NCI-H1930 (cell line): ENCODE data around the gene UGT1A4.
"Not testable (repeated sequence)": the region's sequence is repeated elsewhere in the genome, so short reads cannot be mapped to it uniquely, and the experiment has no call there.

ENCODE experiments used
- DNase-seq, 2 experiments: peaks; one replicate each; lab custom pipeline; 2025; lab: John Stamatoyannopoulos, UW

Gene UGT1A4

GRCh38 chr2:233750689-233751088 is 32.2 kb downstream of the UGT1A4 start:
- not testable (repeated sequence) for DNase-seq

GRCh38 chr2:233751212-233752009 is 32.9 kb downstream of the UGT1A4 start:
- not testable (repeated sequence) for DNase-seq

- DNase-seq = no peak
Observed at GRCh38 chr2:233754872-233755611, 36.5 kb downstream of the UGT1A4 start.

GRCh38 chr2:233756429-233757081 is 38.0 kb downstream of the UGT1A4 start:
- no peak for DNase-seq

GRCh38 chr2:233758141-233758540 is 39.6 kb downstream of the UGT1A4 start:
- DNase-seq = no peak

GRCh38 chr2:233758849-233759248 is 40.3 kb downstream of the UGT1A4 start:
- no peak for DNase-seq

GRCh38 chr2:233760043-233760442 is 41.5 kb downstream of the UGT1A4 start, which contains the start of gene UGT1A1:
UGT1A1 (plus strand) TSS chr2:233760270; CDS start chr2:233760288, 18 bp downstream.
- no peak for DNase-seq

GRCh38 chr2:233761040-233761769 is 42.7 kb downstream of the UGT1A4 start:
- DNase-seq = no peak

GRCh38 chr2:233764264-233764663 is 45.7 kb downstream of the UGT1A4 start:
- no peak for DNase-seq

- no peak for DNase-seq
Observed at GRCh38 chr2:233764761-233765160, 46.2 kb downstream of the UGT1A4 start.

- no peak for DNase-seq
Observed at GRCh38 chr2:233766416-233766815, 47.9 kb downstream of the UGT1A4 start.

- DNase-seq = no peak
Observed at GRCh38 chr2:233768076-233768475, 49.5 kb downstream of the UGT1A4 start.

GRCh38 chr2:233769260-233769659 is 50.7 kb downstream of the UGT1A4 start:
- no peak for DNase-seq

GRCh38 chr2:233772153-233772552 is 53.6 kb downstream of the UGT1A4 start:
- DNase-seq = no peak

- no peak for DNase-seq
Observed at GRCh38 chr2:233772583-233772982, 54.0 kb downstream of the UGT1A4 start.

- DNase-seq = no peak
Observed at GRCh38 chr2:233773854-233774253, 55.3 kb downstream of the UGT1A4 start.

GRCh38 chr2:233775414-233775813 is 56.9 kb downstream of the UGT1A4 start:
- no peak for DNase-seq

GRCh38 chr2:233778030-233778429 is 59.5 kb downstream of the UGT1A4 start, which contains the start of gene MROH2A:
MROH2A (plus strand) TSS chr2:233778330; CDS start chr2:233779359, 1,029 bp downstream.
- DNase-seq = no peak

- DNase-seq = no peak
Observed at GRCh38 chr2:233779722-233780121, 61.2 kb downstream of the UGT1A4 start.

- no peak for DNase-seq
Observed at GRCh38 chr2:233780771-233781170, 62.2 kb downstream of the UGT1A4 start.

- DNase-seq = no peak
Observed at GRCh38 chr2:233789554-233789953, 71.0 kb downstream of the UGT1A4 start.
